Measurements from ENCODE around the gene AWAT2. TPM values are rescaled to one million over a fixed set of nuclear protein-coding genes. Genes with fewer than 3 reads are reported as not detected.

Gene AWAT2
- total RNA-seq, 1 donor from 2014 or later = not detected

GRCh38 chrX:70033348-70034051 lies 16.2 kb downstream of the AWAT2 start:
- H3K9me3 Mint-ChIP-seq = no peaks in the 10 kb centered on the region
- H3K4me1 Mint-ChIP-seq (ENCODE audit: low read depth) = peaks cover 22% of the 10 kb centered on the region
- no peaks in the 10 kb centered on the region for H3K36me3 Mint-ChIP-seq (ENCODE audit: low read depth)
- no peak overlapping the region for H3K4me3 Mint-ChIP-seq
- H3K27ac Mint-ChIP-seq = no peak overlapping the region
- H3K27me3 Mint-ChIP-seq (ENCODE audit: insufficient read depth) = peaks cover 3% of the 10 kb centered on the region
- no peak for DNase-seq (ENCODE audit: low spot score)
- intact Hi-C loops (cut with micrococcal nuclease) = loop anchor here (5.0 kb wide), 2 partner anchors 64 to 416 kb away; partner anchors contain the start of gene EDA

GRCh38 chrX:70032792-70033191 lies 16.9 kb downstream of the AWAT2 start:
- Mint-ChIP-seq H3K36me3 (ENCODE audit: low read depth) (no peaks in the 10 kb centered on the region), H3K27ac (no peak overlapping the region), H3K27me3 (ENCODE audit: insufficient read depth) (peaks cover 3% of the 10 kb centered on the region), H3K4me1 (ENCODE audit: low read depth) (peaks cover 22% of the 10 kb centered on the region), H3K9me3 (no peaks in the 10 kb centered on the region), H3K4me3 (no peak overlapping the region)
- intact Hi-C loops (cut with micrococcal nuclease) = loop anchor here (5.0 kb wide), 2 partner anchors 65 to 415 kb away; partner anchors contain the start of gene EDA
- no peak for DNase-seq (ENCODE audit: low spot score)

GRCh38 chrX:70030301-70030767 lies 19.4 kb downstream of the AWAT2 start:
- peak; percentile 15 for DNase-seq (ENCODE audit: low spot score)
- no peaks in the 10 kb centered on the region for H3K9me3 Mint-ChIP-seq
- no peak overlapping the region for H3K27ac Mint-ChIP-seq
- peaks cover 3% of the 10 kb centered on the region for H3K27me3 Mint-ChIP-seq (ENCODE audit: insufficient read depth)
- no peaks in the 10 kb centered on the region for H3K36me3 Mint-ChIP-seq (ENCODE audit: low read depth)
- peaks cover 40% of the 10 kb centered on the region for H3K4me1 Mint-ChIP-seq (ENCODE audit: low read depth)
- no peak overlapping the region for H3K4me3 Mint-ChIP-seq
- intact Hi-C loops (cut with micrococcal nuclease) = loop anchor here (1.0 to 5.0 kb wide), 5 partner anchors 67 to 537 kb away; partner anchors contain the start of genes EDA and IGBP1

- H3K9me3 Mint-ChIP-seq = no peaks in the 10 kb centered on the region
- peaks cover 3% of the 10 kb centered on the region for H3K27me3 Mint-ChIP-seq (ENCODE audit: insufficient read depth)
- peaks cover 41% of the 10 kb centered on the region for H3K4me1 Mint-ChIP-seq (ENCODE audit: low read depth)
- H3K4me3 Mint-ChIP-seq = no peak overlapping the region
- no peak overlapping the region for H3K27ac Mint-ChIP-seq
- H3K36me3 Mint-ChIP-seq (ENCODE audit: low read depth) = no peaks in the 10 kb centered on the region
- DNase-seq (ENCODE audit: low spot score) = no peak
- intact Hi-C loops (cut with micrococcal nuclease) = loop anchor here (1.0 to 5.0 kb wide), 5 partner anchors 67 to 537 kb away; partner anchors contain the start of genes EDA and IGBP1
These were observed 19.9 kb downstream of the AWAT2 start for GRCh38 chrX:70029863-70030262.

- Mint-ChIP-seq H3K27ac (no peak overlapping the region), H3K4me3 (no peak overlapping the region)
These were observed 22.9 kb downstream of the AWAT2 start for GRCh38 chrX:70026851-70027200.

GRCh38 chrX:70026112-70026850 lies 23.5 kb downstream of the AWAT2 start:
- DNase-seq (ENCODE audit: low spot score) = no peak
- H3K4me1 Mint-ChIP-seq (ENCODE audit: low read depth) = peaks cover 33% of the 10 kb centered on the region
- no peaks in the 10 kb centered on the region for H3K36me3 Mint-ChIP-seq (ENCODE audit: low read depth)
- no peak overlapping the region for H3K27ac Mint-ChIP-seq
- intact Hi-C loops (cut with micrococcal nuclease) = no loop called here
- peaks cover 5% of the 10 kb centered on the region for H3K27me3 Mint-ChIP-seq (ENCODE audit: insufficient read depth)
- H3K9me3 Mint-ChIP-seq = no peaks in the 10 kb centered on the region
- no peak overlapping the region for H3K4me3 Mint-ChIP-seq

More at GRCh38 chrX:70026851-70027200, 22.9 kb downstream of the AWAT2 start:
- no peak for DNase-seq (ENCODE audit: low spot score)
- Mint-ChIP-seq H3K27me3 (ENCODE audit: insufficient read depth) (peaks cover 6% of the 10 kb centered on the region), H3K36me3 (ENCODE audit: low read depth) (no peaks in the 10 kb centered on the region), H3K4me1 (ENCODE audit: low read depth) (peaks cover 37% of the 10 kb centered on the region), H3K9me3 (no peaks in the 10 kb centered on the region)
- intact Hi-C loops (cut with micrococcal nuclease) = no loop called here

- intact Hi-C loops (cut with micrococcal nuclease) = no loop called here
- H3K36me3 Mint-ChIP-seq (ENCODE audit: low read depth) = no peaks in the 10 kb centered on the region
- peaks cover 2% of the 10 kb centered on the region for H3K27me3 Mint-ChIP-seq (ENCODE audit: insufficient read depth)
- H3K4me3 Mint-ChIP-seq = no peak overlapping the region
- H3K4me1 Mint-ChIP-seq (ENCODE audit: low read depth) = peaks cover 27% of the 10 kb centered on the region
- DNase-seq (ENCODE audit: low spot score) = no peak
- H3K27ac Mint-ChIP-seq = no peak overlapping the region
- H3K9me3 Mint-ChIP-seq = no peaks in the 10 kb centered on the region
These were observed 24.3 kb downstream of the AWAT2 start for GRCh38 chrX:70025464-70025863.

- Mint-ChIP-seq H3K4me3 (no peak overlapping the region), H3K4me1 (ENCODE audit: low read depth) (peaks cover 19% of the 10 kb centered on the region), H3K27me3 (ENCODE audit: insufficient read depth) (peaks cover 5% of the 10 kb centered on the region), H3K36me3 (ENCODE audit: low read depth) (no peaks in the 10 kb centered on the region), H3K27ac (no peak overlapping the region), H3K9me3 (no peaks in the 10 kb centered on the region)
- DNase-seq (ENCODE audit: low spot score) = no peak
- intact Hi-C loops (cut with micrococcal nuclease) = no loop called here
These were observed 27.1 kb downstream of the AWAT2 start for GRCh38 chrX:70022616-70023015.

- no peak for DNase-seq (ENCODE audit: low spot score)
- H3K4me3 Mint-ChIP-seq = no peak overlapping the region
- no peak overlapping the region for H3K27ac Mint-ChIP-seq
- peaks cover 17% of the 10 kb centered on the region for H3K4me1 Mint-ChIP-seq (ENCODE audit: low read depth)
- no peaks in the 10 kb centered on the region for H3K9me3 Mint-ChIP-seq
- H3K27me3 Mint-ChIP-seq (ENCODE audit: insufficient read depth) = peaks cover 9% of the 10 kb centered on the region
- H3K36me3 Mint-ChIP-seq (ENCODE audit: low read depth) = no peaks in the 10 kb centered on the region
- intact Hi-C loops (cut with micrococcal nuclease) = no loop called here
These were observed 33.2 kb downstream of the AWAT2 start for GRCh38 chrX:70016513-70016912.

GRCh38 chrX:70013466-70014381 lies 36.0 kb downstream of the AWAT2 start:
- Mint-ChIP-seq H3K9me3 (no peaks in the 10 kb centered on the region), H3K4me3 (no peak overlapping the region), H3K36me3 (ENCODE audit: low read depth) (no peaks in the 10 kb centered on the region), H3K4me1 (ENCODE audit: low read depth) (peaks cover 17% of the 10 kb centered on the region), H3K27me3 (ENCODE audit: insufficient read depth) (peaks cover 9% of the 10 kb centered on the region), H3K27ac (no peak overlapping the region)
- DNase-seq (ENCODE audit: low spot score) = no peak
- intact Hi-C loops (cut with micrococcal nuclease) = no loop called here

- peaks cover 17% of the 10 kb centered on the region for H3K4me1 Mint-ChIP-seq (ENCODE audit: low read depth)
- no peak for DNase-seq (ENCODE audit: low spot score)
- peaks cover 7% of the 10 kb centered on the region for H3K27me3 Mint-ChIP-seq (ENCODE audit: insufficient read depth)
- H3K9me3 Mint-ChIP-seq = no peaks in the 10 kb centered on the region
- no peak overlapping the region for H3K4me3 Mint-ChIP-seq
- intact Hi-C loops (cut with micrococcal nuclease) = no loop called here
- no peaks in the 10 kb centered on the region for H3K36me3 Mint-ChIP-seq (ENCODE audit: low read depth)
- no peak overlapping the region for H3K27ac Mint-ChIP-seq
These were observed 37.0 kb downstream of the AWAT2 start for GRCh38 chrX:70012756-70013155.

GRCh38 chrX:70009970-70010369 lies 39.8 kb downstream of the AWAT2 start:
- Mint-ChIP-seq H3K4me3 (no peak overlapping the region), H3K36me3 (ENCODE audit: low read depth) (no peaks in the 10 kb centered on the region), H3K9me3 (no peaks in the 10 kb centered on the region), H3K27me3 (ENCODE audit: insufficient read depth) (peaks cover 4% of the 10 kb centered on the region), H3K4me1 (ENCODE audit: low read depth) (no peaks in the 10 kb centered on the region), H3K27ac (no peak overlapping the region)
- intact Hi-C loops (cut with micrococcal nuclease) = no loop called here
- DNase-seq (ENCODE audit: low spot score) = no peak

All from activated T-helper 1 cell treated with anti-CD3 and anti-CD28 coated beads, Interleukin-12 subunit alpha, Interleukin-12 subunit beta, Interleukin-2, Interleukin-4 antibody, amounts not matched to agents 30 ng/mL and 10 ng/mL and 1 ng/mL, durations not matched to agents 14 hours and 24 hours and 36 hours (primary cell).